HG02840 (cell line): ENCODE results near the gene ATP5MG.
"Not testable (repeated sequence)": the region's sequence is repeated elsewhere in the genome, so short reads cannot be mapped to it uniquely, and the experiment has no call there.

Source experiments
- ATAC-seq: cut with Tn5 transposase; IDR thresholded peaks from one replicate; pipeline ENCODE4 v1.9.1; 2021; ENCODE audit warnings: mild to moderate bottlenecking, moderate library complexity, moderate number of reproducible peaks; ENCODE audit not compliant: unreplicated experiment, low FRiP score

ATP5MG gene

DNA sequence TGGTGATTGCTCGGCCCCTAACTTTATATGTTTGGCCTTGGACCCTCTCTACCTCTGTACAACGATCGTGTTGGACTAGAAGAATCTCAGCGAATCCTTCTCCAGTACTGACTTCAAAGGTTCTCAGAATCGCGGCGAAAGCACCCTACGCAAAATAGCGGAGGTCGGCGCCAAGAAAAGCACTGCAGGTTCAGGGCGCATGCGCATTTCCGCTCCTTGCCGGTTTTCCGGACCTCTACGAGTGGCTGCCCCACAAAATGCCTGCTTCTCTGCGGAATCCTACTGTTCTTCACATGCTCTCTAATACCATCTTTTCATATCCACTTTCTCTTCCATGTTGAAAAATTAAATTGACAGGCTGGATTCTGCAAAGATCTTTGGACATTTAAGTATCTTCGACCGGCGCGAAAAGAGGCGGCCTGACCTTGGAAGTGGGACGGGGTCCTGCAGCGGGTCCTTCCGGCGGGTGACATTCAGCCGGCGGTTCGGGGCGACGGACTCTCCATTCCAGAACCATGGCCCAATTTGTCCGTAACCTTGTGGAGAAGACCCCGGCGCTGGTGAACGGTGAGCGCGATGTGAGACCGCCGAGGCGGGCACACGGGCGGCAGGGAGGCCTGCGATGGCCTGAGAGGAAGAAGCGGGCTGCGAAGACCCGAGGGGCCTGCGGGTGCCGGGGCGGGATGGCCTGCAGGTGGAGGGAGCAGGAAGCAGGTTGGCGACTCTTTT lies at the start of gene ATP5MG:
Gene ATP5MG, plus strand, starts transcription at position 456 of the 729 bp plus-strand sequence. Its CDS starts 60 bp downstream, at position 516.
- ATAC-seq = peak; percentile 54

DNA sequence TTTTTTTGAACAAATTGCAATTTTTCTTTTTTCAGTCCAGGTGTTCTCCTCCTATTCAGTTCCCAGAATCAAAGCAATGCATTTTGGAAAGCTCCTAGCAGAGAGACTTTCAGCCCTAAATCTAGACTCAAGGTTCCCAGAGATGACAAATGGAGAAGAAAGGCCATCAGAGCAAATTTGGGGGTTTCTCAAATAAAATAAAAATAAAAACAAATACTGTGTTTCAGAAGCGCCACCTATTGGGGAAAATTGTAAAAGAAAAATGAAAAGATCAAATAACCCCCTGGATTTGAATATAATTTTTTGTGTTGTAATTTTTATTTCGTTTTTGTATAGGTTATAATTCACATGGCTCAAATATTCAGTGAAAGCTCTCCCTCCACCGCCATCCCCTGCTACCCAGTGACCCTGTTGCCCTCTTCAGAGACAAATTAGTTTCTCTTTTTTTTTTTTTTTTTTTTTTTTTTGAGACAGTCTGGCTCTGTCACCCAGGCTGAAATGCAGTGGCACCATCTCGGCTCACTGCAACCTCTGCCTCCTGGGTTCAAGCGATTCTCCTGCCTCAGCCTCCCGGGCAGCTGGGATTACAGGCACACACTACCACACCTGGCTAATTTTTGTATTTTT lies 48.2 kb upstream of the ATP5MG start:
- no peak for ATAC-seq

- no peak for ATAC-seq
Observed at GRCh38 chr11:118358071-118358470, 43.3 kb upstream of the ATP5MG start.

DNA sequence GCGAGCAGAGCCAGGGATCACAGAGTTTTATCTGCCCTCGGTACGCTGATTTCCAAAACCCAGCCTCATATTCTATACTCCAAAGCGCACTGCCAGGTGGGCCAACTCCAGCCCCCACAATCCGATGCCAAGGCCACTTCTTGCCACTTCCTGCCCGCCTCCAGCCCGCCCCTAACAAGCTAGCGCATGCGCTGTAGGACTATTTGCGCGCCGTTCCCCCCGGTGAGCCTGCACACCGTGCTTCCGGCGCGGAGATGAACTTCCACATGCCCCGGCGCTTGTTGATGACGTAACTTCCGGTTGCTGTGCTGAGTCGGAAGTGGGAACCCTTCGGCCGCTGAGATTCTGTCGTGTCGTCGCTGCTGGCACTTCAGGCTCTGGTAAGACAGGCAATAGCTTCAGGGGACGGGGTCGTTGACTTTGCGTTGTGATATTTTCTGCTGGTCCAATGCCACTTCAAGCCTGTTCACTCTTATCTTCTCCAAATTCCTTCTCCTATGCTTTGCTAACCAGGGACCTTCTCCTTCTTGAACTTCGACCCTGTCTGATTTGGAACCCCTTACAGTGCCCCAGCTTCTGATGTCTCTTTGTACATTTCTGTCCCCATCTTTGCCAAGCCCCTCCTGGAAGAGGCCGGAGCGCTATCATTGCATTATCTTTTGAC lies 42.0 kb upstream of the ATP5MG start, which contains the start of gene UBE4A:
Gene UBE4A, plus strand, starts transcription at position 306 of the 664 bp plus-strand sequence. CDS start 5,481 bp downstream, outside the sequence.
- peak; percentile 89 for ATAC-seq

DNA sequence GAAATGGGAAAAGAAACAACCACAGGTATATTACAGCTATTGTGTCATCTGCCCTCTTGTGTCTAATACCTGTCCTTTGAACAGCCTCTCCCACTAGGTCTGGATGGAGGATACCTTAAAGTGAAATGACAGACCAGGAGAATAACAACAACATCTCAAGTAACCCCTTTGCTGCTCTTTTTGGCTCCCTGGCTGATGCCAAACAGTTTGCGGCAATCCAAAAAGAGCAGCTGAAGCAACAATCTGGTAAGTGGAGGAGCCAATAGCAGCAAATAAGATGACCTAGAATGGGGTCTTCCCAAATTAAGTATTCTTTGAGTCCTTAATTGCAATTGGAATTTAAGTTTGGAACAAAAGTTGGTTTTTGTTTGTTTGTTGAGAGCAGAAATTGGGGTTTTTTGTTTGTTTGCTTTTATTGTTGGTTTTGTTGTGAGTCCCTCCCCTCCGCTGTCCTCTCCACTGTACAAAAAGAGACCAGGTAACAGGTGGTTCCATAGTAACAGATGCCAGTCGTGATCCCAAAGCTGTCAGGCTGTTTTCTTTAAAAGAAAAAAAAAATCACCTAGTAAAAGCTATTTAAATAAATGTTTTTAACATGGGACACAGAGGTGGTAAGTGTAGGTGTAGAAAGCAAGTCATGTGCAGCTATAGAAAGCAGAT lies 36.3 kb upstream of the ATP5MG start:
- no peak for ATAC-seq

DNA sequence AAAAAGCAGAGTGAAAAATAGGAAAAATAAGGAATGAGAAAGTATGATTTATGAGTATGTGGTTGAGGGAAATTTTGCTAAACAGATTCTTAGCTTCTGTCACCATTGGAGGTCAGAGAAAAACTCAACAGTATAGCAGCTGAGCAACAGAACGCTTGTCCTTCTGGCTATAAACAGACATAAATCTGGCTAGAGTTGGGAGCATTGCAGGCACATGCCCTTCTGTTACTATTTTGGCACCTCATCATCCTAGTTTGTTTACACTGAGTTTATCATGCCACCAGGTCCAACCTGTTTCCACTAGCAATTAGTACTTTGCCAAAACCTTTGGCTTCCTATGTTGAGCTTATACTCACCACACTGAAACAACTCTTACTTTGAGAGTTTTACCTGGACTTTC lies 35.1 kb upstream of the ATP5MG start:
- ATAC-seq = no peak

- no peak for ATAC-seq
Observed at GRCh38 chr11:118370774-118371173, 30.6 kb upstream of the ATP5MG start.

- no peak for ATAC-seq
Observed at GRCh38 chr11:118373263-118373662, 28.1 kb upstream of the ATP5MG start.

DNA sequence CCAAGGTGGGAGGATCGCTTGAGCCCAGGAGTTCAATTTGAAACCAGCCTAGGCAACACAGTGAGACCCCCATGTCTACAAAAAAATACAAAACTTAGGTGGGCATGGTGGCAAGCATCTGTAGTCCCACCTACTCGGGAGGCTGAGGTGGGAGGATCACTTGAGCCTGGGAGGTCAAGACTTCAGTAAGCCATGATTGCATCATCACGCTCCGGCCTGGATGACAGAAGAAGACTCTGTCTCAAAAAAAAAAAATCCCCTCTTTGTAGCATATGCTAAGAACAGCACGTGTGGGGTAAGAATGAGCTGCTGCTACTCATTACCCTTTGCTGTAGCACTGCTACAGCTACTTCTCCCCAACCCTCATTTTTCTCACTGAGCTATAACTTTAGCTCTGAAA lies 27.5 kb upstream of the ATP5MG start:
- no peak for ATAC-seq

GRCh38 chr11:118374729-118375128 lies 26.7 kb upstream of the ATP5MG start:
- ATAC-seq = no peak

DNA sequence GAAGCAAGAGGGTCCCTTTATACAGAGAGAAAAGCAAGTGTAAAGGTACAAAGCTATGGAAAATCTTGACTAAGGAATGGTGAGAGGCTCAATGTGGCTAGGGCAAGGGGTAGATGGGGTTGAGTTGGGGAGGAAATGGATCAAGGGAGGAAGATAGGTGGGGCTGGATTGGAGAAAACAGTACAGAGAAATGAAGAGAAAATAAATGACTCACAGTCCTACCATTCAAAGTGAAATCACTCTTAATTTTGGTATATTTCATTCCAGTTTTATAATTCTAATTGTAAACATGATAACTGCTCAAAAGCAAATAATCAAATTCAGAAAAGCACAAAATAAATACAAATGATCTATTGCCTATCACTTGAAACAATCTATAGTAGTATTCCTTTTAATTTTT lies 25.4 kb upstream of the ATP5MG start:
- ATAC-seq = no peak

GRCh38 chr11:118379497-118379896 lies 21.9 kb upstream of the ATP5MG start:
- no peak for ATAC-seq

GRCh38 chr11:118380571-118380970 lies 20.8 kb upstream of the ATP5MG start:
- no peak for ATAC-seq

- ATAC-seq = no peak
Observed at GRCh38 chr11:118382954-118383353, 18.5 kb upstream of the ATP5MG start.

DNA sequence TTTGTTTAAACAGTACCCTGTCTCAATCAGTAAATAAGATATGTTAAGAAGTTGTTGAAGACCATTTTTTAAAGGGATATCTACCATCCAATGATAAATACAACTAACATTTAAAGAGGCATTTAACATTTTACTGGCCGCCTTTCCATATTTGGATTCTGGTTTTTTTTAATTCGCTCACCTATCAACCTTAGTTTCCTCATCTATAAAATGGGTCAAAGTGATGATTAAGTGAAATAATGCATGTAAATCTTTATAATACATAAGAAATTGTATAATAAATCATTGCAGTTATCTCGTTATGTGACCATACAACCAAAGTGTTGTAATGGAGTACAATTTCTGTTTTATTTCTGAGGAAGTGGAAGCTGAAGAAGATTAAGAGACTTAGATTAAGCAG lies 17.7 kb upstream of the ATP5MG start:
- ATAC-seq = no peak

- ATAC-seq = no peak
Observed at GRCh38 chr11:118396097-118396501, 5.3 kb upstream of the ATP5MG start.

GRCh38 chr11:118397448-118397847 lies 4.0 kb upstream of the ATP5MG start:
- ATAC-seq = no peak

DNA sequence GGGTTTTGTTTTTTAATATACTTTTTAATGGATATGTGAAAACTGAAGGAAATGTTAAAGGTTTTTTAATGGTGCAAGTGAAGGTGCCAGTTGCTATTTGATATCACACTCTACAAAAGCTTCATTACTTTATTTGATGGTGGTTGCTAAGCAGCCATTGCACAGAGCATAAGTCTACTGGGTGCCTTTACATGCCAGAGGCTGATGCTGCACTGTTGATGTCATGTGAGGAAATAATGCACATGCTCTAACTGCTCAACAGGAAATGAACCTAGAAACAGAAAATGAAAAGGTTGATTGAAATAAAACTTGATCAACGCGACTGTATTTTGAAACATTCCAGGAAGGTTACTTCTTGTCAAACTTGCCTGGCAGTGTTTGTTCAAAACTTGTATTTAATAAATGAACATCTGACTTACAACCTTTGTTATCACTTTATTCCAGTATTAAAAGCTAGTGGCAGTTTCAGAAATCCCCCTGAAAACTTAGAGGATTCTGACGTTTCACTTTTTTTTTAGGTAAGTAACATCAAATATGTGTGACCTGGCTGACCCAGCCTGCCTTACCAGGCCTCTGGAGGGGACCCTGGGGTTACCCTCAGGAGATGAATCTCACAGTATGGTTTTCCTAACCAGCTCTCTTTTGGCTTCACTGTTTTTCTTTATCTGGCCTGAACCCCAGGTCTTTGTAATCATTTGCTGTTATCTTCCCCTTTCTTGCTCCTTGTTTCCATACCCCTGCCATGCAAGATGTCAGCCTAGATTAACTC lies 2.4 kb upstream of the ATP5MG start:
- ATAC-seq = no peak

DNA sequence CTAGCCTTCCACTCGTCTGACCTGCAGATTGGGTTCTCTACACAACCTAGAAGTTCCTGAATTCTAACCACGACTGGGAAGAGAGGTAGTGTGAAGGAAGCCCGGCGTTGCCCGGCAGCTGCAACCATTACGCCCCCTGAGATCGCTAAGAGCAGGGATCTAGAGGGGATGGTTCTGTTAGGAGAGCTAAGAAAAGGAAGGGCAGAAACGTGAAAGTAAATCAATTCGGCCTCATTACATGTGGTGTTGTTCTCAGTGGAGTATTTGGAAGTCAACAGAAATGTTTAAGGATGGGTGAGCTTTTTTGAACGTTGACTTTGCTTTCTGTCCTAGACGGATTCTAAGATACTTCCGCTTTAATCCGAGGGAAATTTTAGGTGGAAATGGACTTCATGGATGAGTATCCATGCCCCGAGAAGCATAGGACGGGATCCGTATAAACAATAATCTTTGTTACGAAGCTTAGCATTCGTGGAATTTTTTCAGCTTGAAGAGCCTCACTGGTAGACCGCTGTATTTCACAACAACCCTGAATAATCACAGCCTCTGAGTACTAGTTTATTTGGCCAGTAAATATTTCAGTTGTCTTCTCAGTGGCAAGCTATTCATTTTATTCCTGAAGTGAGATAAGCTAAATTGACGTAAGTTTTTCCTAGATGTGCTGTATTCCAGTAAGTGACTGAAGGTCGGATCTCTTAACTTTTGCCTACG lies 629 bp downstream of the ATP5MG start:
- ATAC-seq = peak; percentile 16

DNA sequence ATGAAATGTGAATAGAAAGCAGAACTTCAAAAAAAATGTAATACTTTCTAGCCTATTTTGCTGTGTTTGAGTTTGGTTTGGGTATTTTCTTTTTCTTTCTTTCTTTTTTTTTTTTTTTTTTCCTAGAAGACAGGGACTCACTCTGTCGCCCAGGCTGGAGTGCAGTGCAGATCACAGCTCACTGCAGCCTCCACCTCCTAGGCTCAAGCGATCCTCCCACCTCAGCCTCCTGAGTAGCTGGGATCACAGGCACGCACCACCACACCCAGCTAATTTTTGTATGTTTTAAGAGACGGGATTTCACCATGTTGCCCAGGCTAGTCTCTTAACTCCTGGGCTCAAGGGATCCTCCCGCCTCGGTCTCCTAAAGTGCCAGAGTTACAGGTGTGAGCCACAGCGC lies 1.2 kb downstream of the ATP5MG start:
- not testable (repeated sequence) for ATAC-seq
